Uterus (tissue), 4 donors: ENCODE data around the gene CD248. TPM values are rescaled to one million over a fixed set of nuclear protein-coding genes. Genes with fewer than 3 reads are reported as not detected.

Experiments
- DNase-seq, 2 donors: peaks; one replicate each; pipeline ENCODE4 v3.0.0-alpha.2; 2019 to 2020
- H3K27ac ChIP-seq, 2 donors: fragments of 200-600 bp; sonication (generic); 1 replicate in 1 of 2; 2 replicates in 1 of 2; pipeline ENCODE4 v1.5.1; 2016 to 2018
- H3K27me3 ChIP-seq, 2 donors: fragments of 200-600 bp; sonication (generic); one replicate each; pipeline ENCODE4 v1.5.1; 2018 to 2019; ENCODE audit warnings: control low read depth in 1 of 2
- H3K36me3 ChIP-seq, 2 donors: fragments of 200-600 bp; sonication (generic); one replicate each; pipeline ENCODE4 v1.5.1; 2019; ENCODE audit warnings: control low read depth in 1 of 2
- H3K4me1 ChIP-seq, 2 donors: fragments of 200-600 bp; sonication (generic); one replicate each; pipeline ENCODE4 v1.5.1; 2018 to 2019; ENCODE audit warnings: control low read depth in 1 of 2
- H3K4me3 ChIP-seq, 2 donors: fragments of 200-600 bp; sonication (generic); 1 replicate in 1 of 2; 2 replicates in 1 of 2; pipeline ENCODE4 v1.5.1; 2018 to 2019; ENCODE audit warnings: mild to moderate bottlenecking in 1 of 2
- H3K9me3 ChIP-seq, 2 donors: fragments of 200-600 bp; sonication (generic); one replicate each; pipeline ENCODE4 v1.5.1; 2019; ENCODE audit warnings: control low read depth in 1 of 2
- CTCF ChIP-seq, 4 experiments: fragments of 200-600 bp in 2 of 4; fragments of 450-650 bp in 2 of 4; sonication (generic) in 2 of 4; IDR thresholded peaks; one replicate each; pipeline ENCODE4 v1.5.1; 2016 to 2019; ENCODE audit warnings: antibody characterized with exemption in 4 of 4, mild to moderate bottlenecking in 2 of 4, moderate library complexity in 1 of 4
- POLR2A ChIP-seq, 2 donors: fragments of 450-650 bp; IDR thresholded peaks; one replicate each; pipeline ENCODE4 v1.6.1; 2016; ENCODE audit warnings: antibody characterized with exemption in 2 of 2, mild to moderate bottlenecking in 1 of 2, moderate library complexity in 1 of 2
- intact Hi-C: fragments of 100-400 bp; cut with DNase I; formaldehyde crosslinking; loops from one replicate; pipeline ENCODE4 v1.15.1; 2023; ENCODE audit warnings: low total_unique reads
- total RNA-seq, 4 donors: library from RNA; depleted of rRNA in 3 of 4; stranded (reverse); fragments of >200 nt in 3 of 4; gene quantifications; one replicate each; pipeline versions ENCODE4 v1.1.0 to v1.2.4, GENCODE V29; 2014 to 2023
- donor health status: DM: yes; HTN: yes; CAD: no.

Gene CD248
- total RNA-seq, 4 donors from 2014 or later = 14.1 to 91.2 (median 46.2) TPM

DNA sequence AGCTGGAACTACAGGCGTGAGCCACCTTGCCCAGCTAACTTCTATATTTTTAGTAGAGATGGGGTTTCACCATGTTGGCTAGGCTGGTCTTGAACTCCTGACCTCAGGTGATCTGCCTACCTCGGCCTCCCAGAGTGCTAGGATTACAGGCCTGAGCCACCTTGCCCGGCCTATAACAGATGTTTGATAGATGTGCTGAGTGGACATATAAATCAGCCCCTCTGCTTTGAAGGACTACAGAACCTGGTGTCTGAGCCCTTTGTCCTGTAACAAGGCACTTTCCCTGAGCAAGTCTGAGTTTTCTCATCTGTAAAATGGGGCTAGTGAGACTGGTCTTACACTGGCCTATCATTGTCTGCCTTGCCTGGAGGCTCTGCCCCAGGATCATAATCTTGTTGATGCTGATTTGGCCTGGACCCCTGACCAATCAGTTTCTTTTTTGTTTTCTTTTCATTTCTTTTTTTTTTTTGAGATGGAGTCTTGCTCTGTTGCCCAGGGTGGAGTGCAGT, 12.4 kb upstream of the CD248 start:
- no peak for DNase-seq
- intact Hi-C loops = no loop called here
- no peaks in the 10 kb centered on the region for H3K9me3 ChIP-seq
- H3K4me1 ChIP-seq = peaks cover 0 to 4% of the 10 kb centered on the region in 2 donors
- no peaks in the 10 kb centered on the region for H3K27me3 ChIP-seq
- no peak overlapping the region for H3K4me3 ChIP-seq
- H3K36me3 ChIP-seq = no peaks in the 10 kb centered on the region
- TF ChIP-seq POLR2A (IDR thresholded peaks at IDR 0.05) (no peak), CTCF (IDR thresholded peaks at IDR 0.05) (no peak)
- no peak overlapping the region for H3K27ac ChIP-seq

GRCh38 chr11:66328302-66329144, 11.7 kb upstream of the CD248 start:
- Histone ChIP-seq H3K27ac (no peak overlapping the region), H3K27me3 (no peaks in the 10 kb centered on the region), H3K9me3 (no peaks in the 10 kb centered on the region), H3K4me1 (peaks cover 0 to 4% of the 10 kb centered on the region in 2 donors), H3K36me3 (no peaks in the 10 kb centered on the region), H3K4me3 (no peak overlapping the region)
- TF ChIP-seq POLR2A (IDR thresholded peaks at IDR 0.05) (peak in 1 of 2 donors; percentile 17), CTCF (IDR thresholded peaks at IDR 0.05) (peak; percentile 91 to 98 (median 95))
- peak; percentile 75 to 81 for DNase-seq
- intact Hi-C loops = no loop called here

GRCh38 chr11:66328031-66328301, 11.1 kb upstream of the CD248 start:
- intact Hi-C loops = no loop called here

GRCh38 chr11:66327171-66328030, 10.6 kb upstream of the CD248 start:
- H3K4me3 ChIP-seq = no peak overlapping the region
- peaks cover 0 to 4% of the 10 kb centered on the region in 2 donors for H3K4me1 ChIP-seq
- H3K27me3 ChIP-seq = no peaks in the 10 kb centered on the region
- peak overlapping the region; percentile 57 to 59 for H3K27ac ChIP-seq
- intact Hi-C loops = no loop called here
- H3K9me3 ChIP-seq = no peaks in the 10 kb centered on the region
- no peaks in the 10 kb centered on the region for H3K36me3 ChIP-seq
- no peak for DNase-seq
- TF ChIP-seq CTCF (IDR thresholded peaks at IDR 0.05) (no peak), POLR2A (IDR thresholded peaks at IDR 0.05) (no peak)

More at GRCh38 chr11:66328031-66328301, 11.1 kb upstream of the CD248 start:
- Histone ChIP-seq H3K27ac (peak overlapping the region in 1 of 2 donors; percentile 57), H3K27me3 (no peaks in the 10 kb centered on the region), H3K36me3 (no peaks in the 10 kb centered on the region), H3K4me1 (peaks cover 0 to 4% of the 10 kb centered on the region in 2 donors), H3K4me3 (no peak overlapping the region), H3K9me3 (no peaks in the 10 kb centered on the region)
- TF ChIP-seq CTCF (IDR thresholded peaks at IDR 0.05) (no peak), POLR2A (IDR thresholded peaks at IDR 0.05) (no peak)
- DNase-seq = no peak
